NT2/D1 (cell line): ENCODE measurements around the gene MACROD1.

Experiments
- SUZ12 ChIP-seq: IDR thresholded peaks from 2 replicates; pipeline ENCODE4 v1.6.1; 2011; ENCODE audit not compliant: insufficient read length, insufficient read depth; ENCODE audit errors: extremely low read depth
- ZNF274 ChIP-seq: IDR thresholded peaks from 2 replicates; pipeline ENCODE4 v1.6.1; 2011; ENCODE audit warnings: mild to moderate bottlenecking, low read depth, low read length

DNA sequence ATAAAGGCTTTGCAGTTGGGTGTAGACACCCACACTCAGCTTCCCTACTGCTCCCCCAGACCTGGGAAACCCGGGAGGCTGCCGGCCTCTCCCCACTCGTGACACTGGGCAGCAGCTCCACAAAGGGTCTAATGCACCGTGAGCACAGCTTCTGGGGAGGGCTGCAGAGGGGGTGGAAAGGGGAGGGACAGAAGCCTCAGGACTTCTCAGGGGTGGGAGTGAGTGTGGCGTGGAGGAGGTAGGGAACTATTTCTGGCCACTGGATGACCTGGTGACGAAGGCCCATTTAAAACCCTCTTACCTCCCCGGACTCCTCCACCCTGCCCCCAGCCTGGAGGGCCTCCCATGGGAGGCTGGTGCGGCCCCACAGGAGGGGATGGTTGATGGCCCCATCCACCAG lies 56.6 kb downstream of the MACROD1 start:
- TF ChIP-seq SUZ12 (no peak), ZNF274 (no peak)
